H1 (cell line): ENCODE results near the gene USP17L15.
"Not testable (repeated sequence)": the region's sequence is repeated elsewhere in the genome, so short reads cannot be mapped to it uniquely, and the experiment has no call there.

Source experiments
- CTCF ChIP-seq, 3 experiments: IDR thresholded peaks; 1 replicate in 2 of 3; 2 replicates in 1 of 3; pipeline versions ENCODE4 v1.5.1 to v1.6.1; 2011; ENCODE audit warnings: low read length in 3 of 3, mild to moderate bottlenecking in 3 of 3, inconsistent platforms in 2 of 3, low read depth in 1 of 3, moderate library complexity in 1 of 3; ENCODE audit not compliant: insufficient read depth in 1 of 3; ENCODE audit errors: control extremely low read depth in 1 of 3
- POLR2A ChIP-seq, 2 experiments: IDR thresholded peaks; 1 replicate in 1 of 2; 2 replicates in 1 of 2; pipeline ENCODE4 v1.6.1; 2011; ENCODE audit warnings: low read depth in 2 of 2, low read length in 2 of 2, mild to moderate bottlenecking in 2 of 2; ENCODE audit errors: control extremely low read depth in 1 of 2
- POU5F1 ChIP-seq: IDR thresholded peaks from 2 replicates; pipeline ENCODE4 v1.6.1; 2011; ENCODE audit warnings: low read depth, mild to moderate bottlenecking, low read length, moderate library complexity
- RFX5 ChIP-seq: IDR thresholded peaks from 2 replicates; pipeline ENCODE4 v1.6.1; 2011; ENCODE audit warnings: low read depth, low read length, improper control_type of control experiment, borderline replicate concordance
- ZNF274 ChIP-seq: IDR thresholded peaks from 2 replicates; pipeline ENCODE4 v1.7.0; 2012; ENCODE audit warnings: low read length, borderline replicate concordance; ENCODE audit errors: extremely low read depth
- TF ChIP-seq, protein P1 (sequence below): IDR thresholded peaks from 2 replicates; pipeline ENCODE4 v1.6.1; 2012; ENCODE audit warnings: low read length, inconsistent platforms

- not testable (repeated sequence) for TF ChIP-seq ZNF274; CTCF (IDR thresholded peaks at IDR 0.05; ENCODE audit: control extremely low read depth in 1 of 3, insufficient read depth in 1 of 3, low read depth in 1 of 3, low read length in 3 of 3); POU5F1; RFX5; POLR2A (IDR thresholded peaks at IDR 0.05; ENCODE audit: control extremely low read depth in 1 of 2, low read depth in 2 of 2, low read length in 2 of 2)
- TF ChIP-seq, protein P1, sequence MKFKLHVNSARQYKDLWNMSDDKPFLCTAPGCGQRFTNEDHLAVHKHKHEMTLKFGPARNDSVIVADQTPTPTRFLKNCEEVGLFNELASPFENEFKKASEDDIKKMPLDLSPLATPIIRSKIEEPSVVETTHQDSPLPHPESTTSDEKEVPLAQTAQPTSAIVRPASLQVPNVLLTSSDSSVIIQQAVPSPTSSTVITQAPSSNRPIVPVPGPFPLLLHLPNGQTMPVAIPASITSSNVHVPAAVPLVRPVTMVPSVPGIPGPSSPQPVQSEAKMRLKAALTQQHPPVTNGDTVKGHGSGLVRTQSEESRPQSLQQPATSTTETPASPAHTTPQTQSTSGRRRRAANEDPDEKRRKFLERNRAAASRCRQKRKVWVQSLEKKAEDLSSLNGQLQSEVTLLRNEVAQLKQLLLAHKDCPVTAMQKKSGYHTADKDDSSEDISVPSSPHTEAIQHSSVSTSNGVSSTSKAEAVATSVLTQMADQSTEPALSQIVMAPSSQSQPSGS: not testable (repeated sequence)
Observed at GRCh38 chr4:9243579-9243978, 9.4 kb downstream of the USP17L15 start, which contains the start of gene USP17L17.
